Tibial nerve (tissue), 4 donors: ENCODE data around the gene MCC.

Source experiments
- CTCF ChIP-seq, 5 experiments: fragments of 200-600 bp in 3 of 5; fragments of 450-650 bp in 2 of 5; sonication (generic) in 3 of 5; IDR thresholded peaks; one replicate each; pipeline ENCODE4 v1.5.1; 2016 to 2019; ENCODE audit warnings: antibody characterized with exemption in 5 of 5, mild to moderate bottlenecking in 3 of 5, moderate library complexity in 2 of 5
- EP300 ChIP-seq, 2 donors: sonication (generic); formaldehyde crosslinking; IDR thresholded peaks; one replicate each; pipeline ENCODE4 v1.6.1; 2017; ENCODE audit warnings: antibody characterized with exemption in 2 of 2, mild to moderate bottlenecking in 1 of 2

DNA sequence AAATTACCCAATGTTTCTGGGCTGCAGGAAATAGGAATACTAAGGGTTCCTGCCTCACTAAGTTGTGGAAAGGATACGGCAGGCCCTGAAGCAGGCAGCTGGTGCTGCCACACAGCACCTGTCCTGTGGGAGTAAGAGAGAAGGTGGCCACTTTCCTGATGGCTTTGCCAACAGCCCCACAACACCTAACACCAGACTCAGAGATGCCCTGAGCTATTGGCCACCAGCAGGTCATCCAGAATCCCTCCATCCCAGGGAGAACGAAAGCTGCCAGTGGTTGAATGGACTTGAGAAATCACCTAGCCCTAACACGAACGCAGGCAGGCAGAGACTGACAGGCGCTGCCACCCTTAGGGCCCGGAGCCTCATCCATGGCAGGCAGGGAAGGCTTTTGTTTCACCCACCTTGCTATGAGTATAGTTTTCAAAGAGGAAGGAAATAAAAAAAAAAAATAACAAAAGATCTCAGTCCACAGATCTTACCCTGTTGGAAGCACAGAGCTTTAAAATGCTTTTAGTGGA is 429.5 kb downstream of the MCC start:
- TF ChIP-seq CTCF (IDR thresholded peaks at IDR 0.05) (no peak), EP300 (IDR thresholded peaks at IDR 0.05) (no peak)
